CD4-positive, alpha-beta T cell treated with Interferon gamma for 1 hour (primary cell): ENCODE measurements around the gene KRT39.

Experiments
- DNase-seq: peaks from one replicate; pipeline ENCODE4 v3.0.0-alpha.2; 2020

Gene KRT39

GRCh38 chr17:40980117-40980516 lies 13.4 kb upstream of the KRT39 start:
- DNase-seq = no peak

- DNase-seq = no peak
Observed at GRCh38 chr17:40978575-40979151, 11.9 kb upstream of the KRT39 start.

DNA sequence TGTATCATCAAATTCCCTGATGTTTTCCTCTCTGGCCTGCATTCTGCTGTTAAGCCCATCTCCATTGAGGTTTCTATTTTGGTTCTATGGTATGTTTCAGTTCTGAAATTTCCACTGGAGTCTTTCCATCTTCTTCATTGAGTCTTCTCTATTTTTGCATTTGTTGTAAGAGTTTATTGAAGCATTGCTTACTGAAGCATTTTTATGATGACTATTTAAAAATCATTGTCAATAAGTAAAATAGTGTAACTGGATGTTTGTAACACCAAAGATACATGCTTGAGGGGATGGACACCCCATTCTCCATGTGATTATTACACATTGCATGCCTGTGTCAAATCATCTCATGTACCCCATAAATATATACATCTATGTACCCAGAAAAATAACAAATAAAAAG lies 8.8 kb upstream of the KRT39 start:
- DNase-seq = no peak

DNA sequence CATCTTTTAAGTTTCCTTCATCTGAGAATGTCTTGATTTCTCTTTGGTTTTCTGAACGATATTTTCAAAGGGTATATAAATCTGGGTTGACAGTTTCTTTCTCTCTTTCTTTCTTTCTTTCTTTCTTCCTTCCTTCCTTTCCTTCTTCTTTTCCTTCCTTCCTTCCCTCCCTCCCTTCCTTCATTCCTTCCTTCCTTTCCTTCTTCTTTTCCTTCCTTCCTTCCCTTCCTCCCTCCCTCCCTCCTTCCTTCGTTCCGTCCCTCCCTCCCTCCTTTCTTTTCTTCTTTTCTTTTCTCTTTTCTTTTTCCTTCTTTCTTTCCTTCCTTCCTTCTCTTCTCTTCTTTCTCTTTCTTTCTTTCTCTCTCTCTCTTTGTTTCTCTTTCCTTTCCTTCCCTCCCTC lies 7.6 kb upstream of the KRT39 start:
- DNase-seq = no peak

DNA sequence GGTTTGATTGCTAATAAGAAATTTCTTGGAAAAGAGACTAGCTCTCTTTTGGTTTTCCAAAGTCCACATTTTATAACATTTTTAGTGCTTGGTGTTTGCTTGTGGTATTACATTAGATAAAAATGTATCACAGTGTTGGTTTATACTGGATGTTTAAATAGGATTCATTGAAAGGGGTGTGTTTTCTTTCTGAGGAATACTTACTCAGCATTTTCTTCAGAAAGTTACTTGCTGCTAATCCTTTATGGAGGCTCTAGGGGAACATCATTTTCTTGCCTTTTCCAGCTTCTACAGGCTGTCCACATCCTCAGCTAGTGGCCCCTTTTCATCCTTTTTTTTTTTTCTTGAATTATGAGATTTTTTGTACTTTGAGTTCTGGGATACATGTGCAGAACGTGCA lies 834 bp upstream of the KRT39 start:
- no peak for DNase-seq

DNA sequence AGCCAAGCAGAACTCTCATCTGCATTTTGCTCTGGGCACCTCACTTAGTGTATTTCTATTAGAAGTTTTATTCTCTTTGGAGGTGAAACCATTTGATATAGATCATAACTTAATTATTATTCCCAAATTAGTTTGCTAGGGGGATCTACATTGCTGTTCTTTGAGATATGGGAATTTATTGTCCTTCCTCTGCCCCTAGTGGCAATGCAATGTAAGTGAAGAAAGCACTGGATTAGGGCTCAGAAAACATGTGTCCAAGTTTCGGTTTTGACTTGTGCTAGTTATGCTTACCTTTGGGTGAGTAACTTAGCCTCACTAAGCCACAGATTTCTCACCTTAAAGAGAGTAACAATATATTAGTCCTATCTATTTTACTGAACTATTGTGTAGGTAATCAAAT lies 2.9 kb downstream of the KRT39 start:
- DNase-seq = no peak

GRCh38 chr17:40962059-40962561 lies 4.6 kb downstream of the KRT39 start:
- no peak for DNase-seq

DNA sequence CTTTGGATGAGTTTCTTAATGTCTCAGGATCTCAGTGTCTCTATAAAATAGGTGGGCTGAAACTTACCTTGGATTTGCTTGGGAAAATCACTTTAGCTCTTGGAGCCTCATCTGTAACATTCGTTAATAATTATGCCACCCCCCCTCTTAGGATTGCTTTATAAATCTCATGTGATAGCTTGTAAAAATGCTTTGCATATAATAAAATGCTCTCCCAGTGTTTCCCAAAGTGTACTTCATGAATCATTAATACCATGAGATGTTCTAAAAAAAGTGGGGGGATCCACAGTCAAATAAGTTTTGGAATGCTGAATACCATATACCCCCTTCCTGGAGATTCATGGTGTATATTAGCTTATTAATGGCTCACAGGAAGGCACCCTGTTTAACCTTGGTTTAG lies 5.2 kb downstream of the KRT39 start:
- no peak for DNase-seq

- no peak for DNase-seq
Observed at GRCh38 chr17:40960144-40960543, 6.6 kb downstream of the KRT39 start.

GRCh38 chr17:40958086-40958953 lies 8.4 kb downstream of the KRT39 start:
- no peak for DNase-seq

GRCh38 chr17:40956401-40957254 lies 10.1 kb downstream of the KRT39 start:
- no peak for DNase-seq

DNA sequence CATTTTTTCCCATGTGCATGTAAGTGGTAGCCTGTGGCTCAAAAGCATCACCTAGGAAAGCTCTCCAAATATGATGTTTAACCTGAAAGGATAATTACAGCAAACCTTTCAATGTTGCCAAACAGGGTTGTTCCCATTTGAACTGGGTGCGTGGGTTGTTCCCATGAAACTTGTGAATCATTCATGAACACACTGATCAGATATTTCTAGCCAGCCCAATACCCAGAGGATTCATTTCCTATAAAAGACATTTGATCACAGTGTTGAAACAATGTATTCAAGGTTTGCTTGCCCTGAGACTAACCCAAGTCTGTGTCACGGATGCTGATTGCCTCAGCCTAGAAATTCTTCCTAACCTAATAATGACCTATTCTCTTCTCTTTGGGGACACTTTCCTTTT lies 12.9 kb downstream of the KRT39 start:
- no peak for DNase-seq

GRCh38 chr17:40952661-40953060 lies 14.1 kb downstream of the KRT39 start:
- no peak for DNase-seq

DNA sequence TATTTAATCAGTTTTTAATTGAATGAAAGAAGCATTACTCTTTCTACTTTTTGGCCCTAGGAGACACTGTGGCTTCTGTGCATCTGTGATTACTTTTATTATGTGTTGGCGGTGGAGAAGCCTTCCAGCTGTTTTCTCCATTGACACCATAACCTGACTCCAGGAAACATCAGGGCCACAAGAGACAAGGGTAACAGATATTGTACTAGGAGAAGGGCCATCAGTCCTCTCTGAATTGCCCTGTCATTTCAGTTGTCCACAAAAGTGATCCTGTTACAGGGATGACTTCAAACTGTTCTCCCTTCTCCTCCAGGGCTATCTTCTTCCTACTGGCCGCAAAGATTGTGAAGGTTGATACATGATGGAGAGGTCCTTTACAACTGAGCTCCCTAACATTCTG lies 14.6 kb downstream of the KRT39 start:
- no peak for DNase-seq

DNA sequence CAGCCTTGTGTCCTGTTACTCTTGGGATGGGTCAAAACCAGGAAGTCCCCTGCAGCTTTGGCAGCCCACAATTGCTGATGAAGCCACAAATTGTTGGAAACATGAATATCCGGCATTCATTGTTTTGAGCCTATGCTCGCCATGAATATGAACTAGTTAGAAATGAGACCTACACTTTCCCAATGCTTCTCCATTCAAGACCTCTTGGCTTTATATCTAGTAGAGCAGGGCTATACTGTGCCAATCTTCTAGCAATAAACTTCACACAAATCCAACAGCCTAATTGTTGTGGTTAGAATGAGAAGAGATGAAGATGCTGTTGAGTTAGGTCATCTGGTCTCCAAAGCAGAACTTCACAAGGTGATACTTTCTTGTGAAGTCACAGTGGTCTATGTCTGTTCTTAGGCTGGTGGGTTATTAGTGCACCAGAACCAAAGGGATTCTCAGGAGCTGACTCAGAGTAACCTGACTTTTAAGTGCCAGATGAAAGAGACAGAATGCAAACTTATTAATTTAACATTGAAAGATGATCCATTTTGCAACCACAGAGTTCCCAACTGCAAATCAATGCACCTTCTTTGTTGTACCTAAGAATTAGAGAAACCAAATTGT lies 15.6 kb downstream of the KRT39 start:
- DNase-seq = no peak

GRCh38 chr17:40950176-40950575 lies 16.6 kb downstream of the KRT39 start:
- DNase-seq = no peak

- DNase-seq = no peak
Observed at GRCh38 chr17:40949418-40949817, 17.3 kb downstream of the KRT39 start.

- no peak for DNase-seq
Observed at GRCh38 chr17:40947929-40948328, 18.8 kb downstream of the KRT39 start.

GRCh38 chr17:40945414-40945813 lies 21.3 kb downstream of the KRT39 start:
- DNase-seq = no peak

- DNase-seq = no peak
Observed at GRCh38 chr17:40944531-40944930, 22.2 kb downstream of the KRT39 start.

- no peak for DNase-seq
Observed at GRCh38 chr17:40942553-40942952, 24.2 kb downstream of the KRT39 start.

GRCh38 chr17:40940266-40940665 lies 26.5 kb downstream of the KRT39 start:
- DNase-seq = no peak

- DNase-seq = no peak
Observed at GRCh38 chr17:40938981-40939380, 27.8 kb downstream of the KRT39 start.
